Tibial nerve (tissue), 4 donors: ENCODE data around the gene TFG.

ENCODE experiments used
- CTCF ChIP-seq, 5 experiments: fragments of 200-600 bp in 3 of 5; fragments of 450-650 bp in 2 of 5; sonication (generic) in 3 of 5; IDR thresholded peaks; one replicate each; pipeline ENCODE4 v1.5.1; 2016 to 2019; ENCODE audit warnings: antibody characterized with exemption in 5 of 5, mild to moderate bottlenecking in 3 of 5, moderate library complexity in 2 of 5
- EP300 ChIP-seq, 2 donors: sonication (generic); formaldehyde crosslinking; IDR thresholded peaks; one replicate each; pipeline ENCODE4 v1.6.1; 2017; ENCODE audit warnings: antibody characterized with exemption in 2 of 2, mild to moderate bottlenecking in 1 of 2
- POLR2A ChIP-seq, 2 donors: fragments of 450-650 bp; IDR thresholded peaks; one replicate each; pipeline ENCODE4 v1.6.1; 2017; ENCODE audit warnings: antibody characterized with exemption in 2 of 2, mild to moderate bottlenecking in 2 of 2, moderate library complexity in 2 of 2

DNA sequence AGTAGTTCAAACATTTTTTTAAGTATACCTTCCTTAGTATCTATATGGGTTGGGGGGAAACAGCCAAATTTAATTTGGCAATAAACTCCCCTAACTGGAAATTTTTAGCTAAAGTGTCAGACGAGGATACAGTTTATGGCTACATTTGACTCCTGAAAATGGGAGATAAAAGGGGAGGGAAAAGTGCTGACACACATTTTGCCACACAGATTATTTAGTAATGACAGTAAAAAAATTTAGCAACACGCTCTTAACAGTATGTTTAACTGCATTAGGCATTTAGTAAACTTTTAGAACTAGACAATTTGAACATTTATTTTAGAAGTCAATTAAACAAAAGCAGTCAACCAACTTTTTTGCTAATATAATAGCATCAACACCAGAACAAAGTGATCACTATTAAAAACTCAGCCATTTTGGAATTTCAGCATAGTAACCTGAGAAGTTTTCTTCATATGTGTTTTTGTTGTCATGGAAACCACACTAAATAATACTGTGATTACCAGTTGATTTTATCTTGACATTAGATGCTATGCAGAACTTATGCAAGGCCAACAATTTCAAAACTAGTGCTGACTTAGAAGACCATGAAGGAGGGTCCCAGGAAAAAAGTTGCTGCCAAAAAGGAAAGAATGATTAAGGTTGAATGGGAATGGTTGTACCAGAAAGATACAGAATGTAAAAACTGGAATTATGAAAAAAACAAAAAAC is 47.0 kb upstream of the TFG start:
- no peak for TF ChIP-seq CTCF (IDR thresholded peaks at IDR 0.05)
- TF ChIP-seq EP300 (IDR thresholded peaks at IDR 0.05) = no peak
- no peak for TF ChIP-seq POLR2A (IDR thresholded peaks at IDR 0.05)
